OCI-LY7 (cell line): ENCODE data around the gene YPEL3. TPM values are rescaled to one million over a fixed set of nuclear protein-coding genes. Genes with fewer than 3 reads are reported as not detected.

Source experiments
- BruUV-seq: library from RNA; stranded (reverse); fragments of 400-500 nt; replicated peaks from 2 replicates; lab custom pipeline; 2021; lab: Mats Ljungman, UMichigan
- CTCF ChIA-PET: fragments of 300-600 bp; sonication (Branson Sonifier 250); formaldehyde crosslinking; loops from one replicate; lab custom pipeline; 2022; ENCODE audit warnings: antibody characterized with exemption; ENCODE audit not compliant: unreplicated experiment; lab: Charles Lee
- POLR2A ChIA-PET: fragments of 300-600 bp; sonication (Branson Sonifier 250); formaldehyde crosslinking; loops from one replicate; lab custom pipeline; 2022; ENCODE audit warnings: antibody characterized with exemption; lab: Charles Lee
- DNase-seq: peaks from one replicate; pipeline ENCODE4 v3.0.0-alpha.2; 2015; ENCODE audit warnings: low spot score
- H2AFZ ChIP-seq: fragments of 200-600 bp; sonication (generic), shearing (Covaris generic); 2 replicates; pipeline ENCODE4 v1.6.1; 2014; ENCODE audit warnings: mild to moderate bottlenecking, antibody characterized with exemption, low read length, moderate library complexity
- H3K27ac ChIP-seq: fragments of 200-600 bp; sonication (generic); 2 replicates; pipeline ENCODE4 v1.5.1; 2014; ENCODE audit warnings: mixed run types, low read depth, mild to moderate bottlenecking, moderate library complexity, low read length, inconsistent platforms; ENCODE audit not compliant: poor library complexity, severe bottlenecking
- H3K36me3 ChIP-seq: fragments of 200-600 bp; sonication (generic); 2 replicates; pipeline ENCODE4 v1.6.1; 2014; ENCODE audit warnings: mild to moderate bottlenecking, antibody characterized with exemption, low read length, moderate library complexity, mixed read lengths; ENCODE audit not compliant: insufficient read depth
- H3K4me1 ChIP-seq: fragments of 200-600 bp; sonication (generic); 2 replicates; pipeline ENCODE4 v1.5.1; 2014; ENCODE audit warnings: mild to moderate bottlenecking, low read length; ENCODE audit not compliant: insufficient read depth, poor library complexity, severe bottlenecking
- H3K4me2 ChIP-seq: fragments of 200-600 bp; sonication (generic); 2 replicates; pipeline ENCODE4 v1.6.1; 2014; ENCODE audit warnings: mild to moderate bottlenecking, low read length
- H3K4me3 ChIP-seq: fragments of 200-600 bp; sonication (generic); 2 replicates; pipeline ENCODE4 v1.5.1; 2014; ENCODE audit warnings: mild to moderate bottlenecking, low read depth, low read length; ENCODE audit not compliant: poor library complexity, severe bottlenecking
- H3K79me2 ChIP-seq: fragments of 200-600 bp; sonication (generic); 2 replicates; pipeline ENCODE4 v1.6.1; 2016; ENCODE audit warnings: low read depth, mild to moderate bottlenecking, low read length, moderate library complexity, mixed read lengths; ENCODE audit not compliant: insufficient read depth
- H3K9me2 ChIP-seq: fragments of 200-600 bp; sonication (generic); 2 replicates; pipeline ENCODE4 v1.6.1; 2016; ENCODE audit warnings: mild to moderate bottlenecking, low read length, mixed read lengths; ENCODE audit not compliant: insufficient read depth
- H3K9me3 ChIP-seq: fragments of 200-600 bp; sonication (generic); 2 replicates; pipeline ENCODE4 v1.6.1; 2014; ENCODE audit warnings: mild to moderate bottlenecking, mixed run types, low read length, mixed read lengths
- H4K20me1 ChIP-seq: fragments of 200-600 bp; sonication (generic); 2 replicates; pipeline ENCODE4 v1.6.1; 2014; ENCODE audit warnings: mild to moderate bottlenecking, antibody characterized with exemption, low read length, moderate library complexity, mixed read lengths; ENCODE audit not compliant: insufficient read depth
- EZH2phosphoT487 ChIP-seq: fragments of 200-600 bp; sonication (generic); IDR thresholded peaks from 2 replicates; pipeline ENCODE4 v1.6.1; 2018; ENCODE audit warnings: low read depth, borderline replicate concordance, mild to moderate bottlenecking, mixed run types, antibody characterized with exemption, low read length, moderate library complexity, mixed read lengths
- intact Hi-C: fragments of 100-400 bp; cut with micrococcal nuclease; formaldehyde crosslinking; loops from one replicate; pipeline ENCODE4 v1.10.0; 2022; ENCODE audit not compliant: unreplicated experiment
- total RNA-seq, 2 experiments: library from RNA; depleted of rRNA in 1 of 2; stranded (reverse); fragments of >200 nt in 1 of 2; shearing (Covaris generic) in 1 of 2; gene quantifications; 2 replicates each; pipeline ENCODE4 v1.2.3, GENCODE V29; 2014 to 2022
- TF ChIP-seq, protein P1 (sequence below): fragments of 200-600 bp; sonication (generic); conservative IDR thresholded peaks from 2 replicates; pipeline ENCODE4 v1.5.1; 2014; ENCODE audit warnings: mild to moderate bottlenecking, antibody characterized with exemption, low read length, moderate library complexity, mixed read lengths

Gene YPEL3
- total RNA-seq, 2 experiments from 2014 or later = 17.5 to 34.5 TPM

- ChIA-PET CTCF (interaction anchor here (0.7 to 1.0 kb wide), 2 partner anchors 26 to 118 kb away, joined by 3 read pairs; partner anchors contain the start of gene TBX6), POLR2A (interaction anchor here (0.8 to 1.6 kb wide), 3 partner anchors 10 to 93 kb away, joined by 3 to 5 read pairs (median 4); partner anchors contain the start of gene TAOK2)
- TF ChIP-seq EZH2phosphoT487 = no peak
- TF ChIP-seq, protein P1, sequence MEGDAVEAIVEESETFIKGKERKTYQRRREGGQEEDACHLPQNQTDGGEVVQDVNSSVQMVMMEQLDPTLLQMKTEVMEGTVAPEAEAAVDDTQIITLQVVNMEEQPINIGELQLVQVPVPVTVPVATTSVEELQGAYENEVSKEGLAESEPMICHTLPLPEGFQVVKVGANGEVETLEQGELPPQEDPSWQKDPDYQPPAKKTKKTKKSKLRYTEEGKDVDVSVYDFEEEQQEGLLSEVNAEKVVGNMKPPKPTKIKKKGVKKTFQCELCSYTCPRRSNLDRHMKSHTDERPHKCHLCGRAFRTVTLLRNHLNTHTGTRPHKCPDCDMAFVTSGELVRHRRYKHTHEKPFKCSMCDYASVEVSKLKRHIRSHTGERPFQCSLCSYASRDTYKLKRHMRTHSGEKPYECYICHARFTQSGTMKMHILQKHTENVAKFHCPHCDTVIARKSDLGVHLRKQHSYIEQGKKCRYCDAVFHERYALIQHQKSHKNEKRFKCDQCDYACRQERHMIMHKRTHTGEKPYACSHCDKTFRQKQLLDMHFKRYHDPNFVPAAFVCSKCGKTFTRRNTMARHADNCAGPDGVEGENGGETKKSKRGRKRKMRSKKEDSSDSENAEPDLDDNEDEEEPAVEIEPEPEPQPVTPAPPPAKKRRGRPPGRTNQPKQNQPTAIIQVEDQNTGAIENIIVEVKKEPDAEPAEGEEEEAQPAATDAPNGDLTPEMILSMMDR = no peak
- Histone ChIP-seq H3K79me2 (peaks cover 44% of the 10 kb centered on the region), H3K4me3 (peak overlapping the region; percentile 99), H3K36me3 (peaks cover 55% of the 10 kb centered on the region), H3K9me2 (no peaks in the 10 kb centered on the region), H3K9me3 (no peaks in the 10 kb centered on the region), H3K27ac (peak overlapping the region; percentile 86), H4K20me1 (peaks cover 14% of the 10 kb centered on the region), H2AFZ (no peak overlapping the region), H3K4me2 (peak overlapping the region; percentile 94), H3K4me1 (peaks cover 39% of the 10 kb centered on the region)
- intact Hi-C loops = loop anchor here (1.0 to 10.0 kb wide), 3 partner anchors 9 to 289 kb away; partner anchors contain the start of genes CD2BP2 and PPP4C
- peak; percentile 35 for DNase-seq
- TSS peak; percentile 27 for BruUV-seq
Observed at GRCh38 chr16:30065943-30066760, 29.9 kb downstream of the YPEL3 start.

DNA sequence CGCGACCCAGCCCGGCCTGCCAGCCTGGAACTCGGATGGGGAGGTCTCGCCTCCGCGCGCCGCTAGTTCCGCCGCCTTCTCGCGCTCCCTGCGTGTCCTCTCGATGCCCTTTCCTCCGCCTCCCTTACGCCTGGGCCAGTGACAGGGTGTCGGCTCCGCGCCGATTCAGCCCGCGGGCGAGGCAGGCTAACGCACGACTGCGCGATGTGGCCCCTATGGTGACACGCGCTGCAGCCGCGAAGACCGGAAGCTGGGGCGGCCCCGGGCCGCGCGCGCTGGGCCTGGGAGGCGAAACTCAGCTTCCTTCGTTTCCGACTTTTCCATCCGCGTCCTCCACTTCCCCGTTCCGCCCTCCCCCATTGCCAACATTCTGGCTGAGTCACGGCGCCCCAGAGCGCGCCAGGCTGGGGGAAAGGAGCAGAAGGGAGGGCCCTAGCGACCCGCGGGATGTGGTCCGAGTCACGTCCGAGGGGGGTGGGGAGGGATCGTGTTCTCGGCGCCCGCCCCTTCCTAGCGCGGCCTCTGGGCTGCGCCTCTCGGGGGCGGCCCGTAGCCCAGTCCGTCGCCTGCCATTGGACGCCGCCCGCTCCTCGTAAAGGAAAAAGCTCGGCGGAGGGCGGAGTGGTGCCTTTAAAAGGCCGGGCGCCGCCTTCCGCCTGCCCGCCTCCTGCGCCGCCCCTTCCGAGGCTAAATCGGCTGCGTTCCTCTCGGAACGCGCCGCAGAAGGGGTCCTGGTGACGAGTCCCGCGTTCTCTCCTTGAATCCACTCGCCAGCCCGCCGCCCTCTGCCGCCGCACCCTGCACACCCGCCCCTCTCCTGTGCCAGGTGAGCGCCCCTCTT, 30.7 kb downstream of the YPEL3 start, which contains the start of gene ALDOA:
Gene ALDOA (plus strand): TSS at position 659 of the 841 bp plus-strand sequence. CDS start 1,138 bp downstream, outside the sequence.
- Histone ChIP-seq H3K9me3 (no peaks in the 10 kb centered on the region), H3K4me2 (peak within 1 kb of the TSS; percentile 94), H3K4me3 (peak within 1 kb of the TSS; percentile 99), H2AFZ (peak within 1 kb of the TSS; percentile 47; the same call in 1 of the 2 replicates), H3K9me2 (no peaks in the 10 kb centered on the region), H3K36me3 (peaks cover 47% of the 10 kb centered on the region), H3K4me1 (peaks cover 39% of the 10 kb centered on the region), H3K27ac (peak within 1 kb of the TSS; percentile 86), H4K20me1 (peaks cover 14% of the 10 kb centered on the region), H3K79me2 (peaks cover 44% of the 10 kb centered on the region)
- TF ChIP-seq, protein P1 = no peak
- no peak for TF ChIP-seq EZH2phosphoT487
- TSS peak; percentile 83 for BruUV-seq
- peak; percentile 98 for DNase-seq
- POLR2A ChIA-PET = interaction anchor here (0.6 to 2.3 kb wide), 3 partner anchors 10 to 1081 kb away, joined by 3 to 10 read pairs (median 5); partner anchors contain the start of genes LAT and TAOK2
- CTCF ChIA-PET = interaction anchor here (0.7 to 1.0 kb wide), 2 partner anchors 27 to 119 kb away, joined by 3 read pairs; partner anchors contain the start of gene TBX6
- intact Hi-C loops = loop anchor here (1.0 to 10.0 kb wide), 3 partner anchors 10 to 289 kb away; partner anchors contain the start of genes CD2BP2 and PPP4C
